Subcutaneous adipose tissue (tissue), 4 donors: ENCODE data around the gene HEPHL1. TPM values are rescaled to one million over a fixed set of nuclear protein-coding genes. Genes with fewer than 3 reads are reported as not detected.

Experiments used
- total RNA-seq, 4 donors: library from RNA; depleted of rRNA; stranded (reverse); fragments of >200 nt; gene quantifications; one replicate each; pipeline ENCODE4 v1.1.0, GENCODE V29; 2016
- TF ChIP-seq, protein P1 (sequence below): fragments of 450-650 bp; IDR thresholded peaks from one replicate; pipeline ENCODE4 v1.5.1; 2016; ENCODE audit warnings: low read depth, mild to moderate bottlenecking, control low read depth, antibody characterized with exemption, moderate library complexity

The HEPHL1 gene, protein sequence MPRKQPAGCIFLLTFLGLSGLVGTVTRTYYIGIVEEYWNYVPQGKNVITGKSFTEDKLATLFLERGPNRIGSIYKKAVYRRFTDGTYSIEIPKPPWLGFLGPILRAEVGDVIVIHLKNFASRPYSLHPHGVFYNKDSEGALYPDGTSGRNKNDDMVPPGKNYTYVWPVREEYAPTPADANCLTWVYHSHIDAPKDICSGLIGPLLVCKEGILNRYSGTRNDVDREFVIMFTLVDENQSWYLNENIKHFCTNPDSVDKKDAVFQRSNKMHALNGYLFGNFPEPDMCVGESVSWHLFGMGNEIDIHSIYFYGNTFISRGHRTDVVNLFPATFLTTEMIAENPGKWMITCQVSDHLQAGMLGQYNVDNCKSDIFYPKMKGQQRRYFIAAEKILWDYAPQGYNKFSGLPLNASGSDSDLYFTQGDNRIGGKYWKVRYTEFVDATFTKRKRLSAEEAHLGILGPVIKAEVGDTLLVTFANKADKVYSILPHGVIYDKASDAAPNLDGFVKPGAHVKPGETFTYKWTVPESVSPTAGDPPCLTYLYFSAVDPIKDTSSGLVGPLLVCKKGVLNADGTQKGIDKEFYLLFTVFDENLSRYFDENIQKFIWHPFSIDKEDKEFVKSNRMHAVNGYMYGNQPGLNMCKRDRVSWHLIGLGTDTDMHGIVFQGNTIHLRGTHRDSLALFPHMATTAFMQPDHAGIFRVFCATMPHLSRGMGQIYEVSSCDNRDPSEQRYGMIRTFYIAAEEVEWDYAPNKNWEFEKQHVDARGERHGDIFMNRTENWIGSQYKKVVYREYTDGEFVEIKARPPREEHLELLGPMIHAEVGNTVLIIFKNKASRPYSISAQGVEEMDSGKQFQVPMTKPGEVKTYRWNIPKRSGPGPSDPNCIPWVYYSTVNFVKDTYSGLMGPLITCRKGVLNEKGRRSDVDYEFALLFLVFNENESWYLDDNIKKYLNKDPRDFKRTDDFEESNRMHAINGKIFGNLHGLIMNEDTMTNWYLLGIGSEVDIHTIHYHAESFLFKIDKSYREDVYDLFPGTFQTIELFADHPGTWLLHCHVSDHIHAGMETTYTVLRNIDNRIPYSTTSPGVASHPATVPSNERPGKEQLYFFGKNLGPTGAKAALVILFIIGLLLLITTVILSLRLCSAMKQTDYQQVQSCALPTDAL
- total RNA-seq, result not detected

DNA sequence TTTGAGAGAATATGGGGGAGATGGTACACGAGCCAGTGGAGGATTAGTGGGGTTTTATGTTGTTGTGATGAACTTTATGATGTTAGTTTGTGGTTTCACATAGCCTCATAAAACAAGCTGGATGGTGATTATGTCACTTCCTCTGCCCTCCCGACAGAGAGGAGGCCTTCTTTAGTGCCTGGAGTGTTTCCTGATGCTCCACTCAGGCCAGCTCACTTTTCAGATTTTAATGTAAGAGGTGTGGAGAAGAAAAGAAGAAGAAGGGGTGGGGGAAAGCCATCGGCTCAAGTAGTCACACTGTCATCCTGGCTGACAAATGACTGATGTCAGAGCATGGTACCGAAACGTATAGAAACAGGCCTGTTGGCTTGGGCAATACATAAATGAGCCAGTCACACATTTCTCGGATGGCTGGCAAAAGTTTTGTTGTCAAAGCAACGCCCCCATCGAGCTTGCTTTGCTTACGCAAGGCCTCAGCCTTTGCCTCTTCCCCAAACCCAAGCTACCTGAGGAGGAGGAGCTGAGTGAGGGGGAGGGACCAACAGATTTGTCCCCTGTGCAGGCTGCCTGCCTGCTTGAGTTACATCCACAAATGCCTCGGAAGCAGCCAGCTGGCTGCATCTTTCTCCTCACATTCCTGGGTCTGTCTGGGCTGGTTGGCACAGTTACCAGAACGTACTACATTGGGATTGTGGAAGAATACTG, at the start of gene HEPHL1:
TSS of gene HEPHL1 (plus strand) at position 578 of the 705 bp plus-strand sequence. CDS start at position 593, 15 bp downstream.
- TF ChIP-seq, protein P1, sequence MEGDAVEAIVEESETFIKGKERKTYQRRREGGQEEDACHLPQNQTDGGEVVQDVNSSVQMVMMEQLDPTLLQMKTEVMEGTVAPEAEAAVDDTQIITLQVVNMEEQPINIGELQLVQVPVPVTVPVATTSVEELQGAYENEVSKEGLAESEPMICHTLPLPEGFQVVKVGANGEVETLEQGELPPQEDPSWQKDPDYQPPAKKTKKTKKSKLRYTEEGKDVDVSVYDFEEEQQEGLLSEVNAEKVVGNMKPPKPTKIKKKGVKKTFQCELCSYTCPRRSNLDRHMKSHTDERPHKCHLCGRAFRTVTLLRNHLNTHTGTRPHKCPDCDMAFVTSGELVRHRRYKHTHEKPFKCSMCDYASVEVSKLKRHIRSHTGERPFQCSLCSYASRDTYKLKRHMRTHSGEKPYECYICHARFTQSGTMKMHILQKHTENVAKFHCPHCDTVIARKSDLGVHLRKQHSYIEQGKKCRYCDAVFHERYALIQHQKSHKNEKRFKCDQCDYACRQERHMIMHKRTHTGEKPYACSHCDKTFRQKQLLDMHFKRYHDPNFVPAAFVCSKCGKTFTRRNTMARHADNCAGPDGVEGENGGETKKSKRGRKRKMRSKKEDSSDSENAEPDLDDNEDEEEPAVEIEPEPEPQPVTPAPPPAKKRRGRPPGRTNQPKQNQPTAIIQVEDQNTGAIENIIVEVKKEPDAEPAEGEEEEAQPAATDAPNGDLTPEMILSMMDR, result no peak

DNA sequence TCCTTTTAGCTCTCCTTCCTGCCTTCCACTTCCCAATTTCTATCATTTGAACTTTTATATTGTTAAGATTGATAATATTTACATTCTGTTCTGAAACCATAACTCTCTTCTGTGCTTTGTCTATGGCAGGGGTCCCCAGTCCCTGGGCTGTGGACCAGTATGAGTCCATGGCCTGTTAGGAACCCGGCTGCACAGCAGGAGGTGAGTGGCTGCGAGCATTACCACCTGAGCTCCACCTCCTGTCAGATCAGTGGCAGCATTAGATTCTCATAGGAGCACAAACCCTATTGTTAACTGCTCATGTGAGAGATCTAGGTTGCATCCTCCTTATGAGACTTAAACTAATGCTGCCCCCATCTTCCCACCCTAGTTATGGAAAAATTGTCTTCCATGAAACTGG, 48.4 kb upstream of the HEPHL1 start:
- TF ChIP-seq, protein P1, result no peak

DNA sequence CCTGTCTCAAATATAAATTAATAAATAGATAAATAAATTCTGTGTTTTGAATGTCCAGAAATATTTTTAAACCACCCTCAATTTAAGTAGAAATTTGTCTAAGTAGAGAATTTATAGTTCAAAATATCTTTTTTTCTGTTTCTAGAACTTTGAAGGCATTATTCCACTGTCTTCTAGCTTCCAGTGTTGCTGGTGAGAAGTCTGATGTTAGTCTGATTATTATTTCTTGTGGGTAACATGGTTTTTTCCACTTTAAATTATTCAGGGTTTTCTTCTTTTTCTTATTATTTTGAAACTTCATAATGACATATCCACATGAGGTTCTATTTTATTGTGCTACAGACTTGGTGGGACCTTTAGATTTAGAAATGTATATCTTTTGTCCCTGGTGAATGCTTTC, 46.4 kb upstream of the HEPHL1 start:
- TF ChIP-seq, protein P1, result no peak

DNA sequence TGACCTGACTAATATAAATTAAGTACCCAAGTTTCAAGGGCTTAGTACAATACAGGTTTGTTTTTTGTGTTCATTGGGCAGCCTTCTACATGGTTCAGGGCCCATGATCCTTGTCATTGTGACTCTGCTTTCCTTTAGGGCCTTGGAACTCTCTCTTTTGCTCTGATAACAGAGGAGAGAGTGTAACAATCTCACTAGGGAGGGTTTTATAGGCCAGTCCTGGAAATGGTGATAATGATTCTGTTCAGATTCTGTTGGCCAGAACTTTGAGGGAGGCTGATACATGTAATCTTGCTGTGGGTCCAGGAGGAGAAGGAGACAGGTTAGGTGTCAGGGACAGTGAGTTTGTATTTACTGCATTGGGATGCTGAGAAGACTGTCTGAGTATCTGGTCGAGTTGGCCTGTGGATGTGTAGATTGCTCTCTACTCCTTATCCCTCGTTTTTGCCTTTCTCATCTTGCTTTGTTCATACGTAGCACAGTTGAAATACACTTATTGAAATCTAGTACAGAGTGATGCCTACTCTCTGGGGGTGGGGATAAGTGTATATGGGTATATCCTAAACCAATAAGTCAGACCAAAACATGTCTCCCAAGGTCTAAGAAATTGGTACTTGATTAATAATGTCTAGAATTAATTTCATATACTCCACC, 37.5 kb upstream of the HEPHL1 start:
- TF ChIP-seq, protein P1, result no peak

DNA sequence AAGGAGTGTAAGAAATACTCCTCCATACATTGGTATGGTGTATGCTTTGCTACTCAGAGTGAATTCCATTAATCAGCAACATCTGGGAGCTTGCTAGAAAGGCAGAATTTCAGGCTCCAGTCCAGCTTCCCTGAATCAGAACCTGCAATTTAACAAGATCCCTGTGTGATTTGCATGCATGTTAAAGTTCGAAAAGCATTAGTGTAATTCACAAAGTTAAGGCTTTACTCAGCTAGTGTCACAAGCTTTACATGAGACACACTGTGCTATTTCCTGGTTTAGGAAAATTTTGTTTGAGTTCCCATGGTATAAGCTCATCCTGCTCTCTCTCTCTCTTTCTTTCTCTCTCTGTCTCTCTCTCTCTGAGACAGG, 37.0 kb upstream of the HEPHL1 start:
- TF ChIP-seq, protein P1, result no peak

DNA sequence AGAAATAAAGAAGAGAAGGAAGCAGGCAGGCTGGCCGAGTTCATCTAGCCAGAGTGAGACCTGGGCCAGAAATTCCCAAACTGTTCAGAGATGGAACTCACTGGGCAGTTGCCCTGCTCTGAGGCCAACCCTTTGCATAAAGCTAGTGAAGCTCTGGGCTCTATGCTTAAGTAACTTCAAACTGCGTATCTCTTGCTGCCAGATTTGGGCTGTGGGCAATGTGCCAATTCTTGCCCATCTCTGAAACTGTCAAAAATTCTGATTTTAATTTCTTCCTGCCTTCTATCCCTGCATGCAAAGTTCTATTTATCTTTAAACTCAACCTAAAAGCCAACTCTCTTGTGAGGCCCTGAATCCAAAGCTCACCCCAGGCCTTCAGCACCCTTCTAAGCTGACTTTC, 36.2 kb upstream of the HEPHL1 start:
- TF ChIP-seq, protein P1, result no peak
